ENCODE data around the gene B4GAT1.

DNA sequence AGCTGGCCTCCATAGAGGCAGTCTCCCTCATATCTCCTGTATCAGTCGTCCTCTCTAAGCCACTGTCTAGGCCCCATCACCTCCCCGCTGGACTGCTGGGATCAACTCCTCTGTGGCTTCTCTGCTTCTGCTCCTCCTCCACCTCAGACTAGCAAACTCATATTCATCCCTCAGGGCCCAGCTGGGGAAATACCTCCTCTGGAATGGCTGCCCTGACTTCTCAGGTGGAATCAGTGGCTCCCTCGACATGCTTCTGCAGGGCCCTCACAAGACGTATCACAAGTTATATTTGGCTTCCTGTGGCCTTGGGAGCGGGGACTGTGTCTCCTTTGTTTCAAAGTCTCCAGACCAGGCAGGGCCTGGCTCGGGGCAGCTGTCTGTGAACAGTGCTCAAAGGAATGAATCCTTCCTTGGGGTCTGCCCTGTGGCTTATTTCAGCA, 14.1 kb upstream of the B4GAT1 start:
- TF ChIP-seq, protein P1, sequence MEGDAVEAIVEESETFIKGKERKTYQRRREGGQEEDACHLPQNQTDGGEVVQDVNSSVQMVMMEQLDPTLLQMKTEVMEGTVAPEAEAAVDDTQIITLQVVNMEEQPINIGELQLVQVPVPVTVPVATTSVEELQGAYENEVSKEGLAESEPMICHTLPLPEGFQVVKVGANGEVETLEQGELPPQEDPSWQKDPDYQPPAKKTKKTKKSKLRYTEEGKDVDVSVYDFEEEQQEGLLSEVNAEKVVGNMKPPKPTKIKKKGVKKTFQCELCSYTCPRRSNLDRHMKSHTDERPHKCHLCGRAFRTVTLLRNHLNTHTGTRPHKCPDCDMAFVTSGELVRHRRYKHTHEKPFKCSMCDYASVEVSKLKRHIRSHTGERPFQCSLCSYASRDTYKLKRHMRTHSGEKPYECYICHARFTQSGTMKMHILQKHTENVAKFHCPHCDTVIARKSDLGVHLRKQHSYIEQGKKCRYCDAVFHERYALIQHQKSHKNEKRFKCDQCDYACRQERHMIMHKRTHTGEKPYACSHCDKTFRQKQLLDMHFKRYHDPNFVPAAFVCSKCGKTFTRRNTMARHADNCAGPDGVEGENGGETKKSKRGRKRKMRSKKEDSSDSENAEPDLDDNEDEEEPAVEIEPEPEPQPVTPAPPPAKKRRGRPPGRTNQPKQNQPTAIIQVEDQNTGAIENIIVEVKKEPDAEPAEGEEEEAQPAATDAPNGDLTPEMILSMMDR (IDR thresholded peaks at IDR 0.05) = no peak
- no peak for TF ChIP-seq ZFX (IDR thresholded peaks at IDR 0.05; ENCODE audit: borderline replicate concordance)
